HFF-Myc (cell line): ENCODE results near the gene RWDD1.

Experiments used
- DNase-seq: peaks from one replicate; pipeline ENCODE4 v3.0.0-alpha.2; 2011; ENCODE audit warnings: low read depth; ENCODE audit errors: extremely low read depth
- H3K4me3 ChIP-seq: replicated peaks from 2 replicates; pipeline ENCODE4 v1.5.1; 2011; ENCODE audit warnings: low read depth, mild to moderate bottlenecking, control low read depth, low read length
- TF ChIP-seq, protein P1 (sequence below): IDR thresholded peaks from 2 replicates; pipeline ENCODE4 v1.5.1; 2012; ENCODE audit warnings: mild to moderate bottlenecking, low read depth, low read length, control low read depth; ENCODE audit errors: missing control alignments

The RWDD1 gene

DNA sequence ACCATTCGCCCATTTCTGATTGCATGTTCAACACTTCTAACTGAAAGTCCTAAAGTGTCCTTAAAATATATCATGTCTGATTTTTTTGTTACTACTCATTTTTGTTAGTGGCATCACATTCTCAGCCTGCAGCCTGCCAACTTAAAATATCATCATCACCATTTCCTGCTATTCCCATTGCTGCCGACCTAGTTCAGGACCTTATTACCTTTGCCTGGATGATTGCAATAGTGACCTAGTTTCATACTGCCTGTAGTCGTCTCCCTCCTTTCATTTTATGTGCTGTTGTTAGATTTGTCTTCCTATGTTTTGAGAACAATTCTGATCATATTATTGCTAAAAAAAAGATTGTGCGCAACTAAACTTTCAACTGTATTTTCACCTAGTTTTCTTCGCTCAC, 6.2 kb downstream of the RWDD1 start:
- no peak overlapping the region for H3K4me3 ChIP-seq
- DNase-seq: no peak
- TF ChIP-seq, protein P1, sequence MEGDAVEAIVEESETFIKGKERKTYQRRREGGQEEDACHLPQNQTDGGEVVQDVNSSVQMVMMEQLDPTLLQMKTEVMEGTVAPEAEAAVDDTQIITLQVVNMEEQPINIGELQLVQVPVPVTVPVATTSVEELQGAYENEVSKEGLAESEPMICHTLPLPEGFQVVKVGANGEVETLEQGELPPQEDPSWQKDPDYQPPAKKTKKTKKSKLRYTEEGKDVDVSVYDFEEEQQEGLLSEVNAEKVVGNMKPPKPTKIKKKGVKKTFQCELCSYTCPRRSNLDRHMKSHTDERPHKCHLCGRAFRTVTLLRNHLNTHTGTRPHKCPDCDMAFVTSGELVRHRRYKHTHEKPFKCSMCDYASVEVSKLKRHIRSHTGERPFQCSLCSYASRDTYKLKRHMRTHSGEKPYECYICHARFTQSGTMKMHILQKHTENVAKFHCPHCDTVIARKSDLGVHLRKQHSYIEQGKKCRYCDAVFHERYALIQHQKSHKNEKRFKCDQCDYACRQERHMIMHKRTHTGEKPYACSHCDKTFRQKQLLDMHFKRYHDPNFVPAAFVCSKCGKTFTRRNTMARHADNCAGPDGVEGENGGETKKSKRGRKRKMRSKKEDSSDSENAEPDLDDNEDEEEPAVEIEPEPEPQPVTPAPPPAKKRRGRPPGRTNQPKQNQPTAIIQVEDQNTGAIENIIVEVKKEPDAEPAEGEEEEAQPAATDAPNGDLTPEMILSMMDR: no peak

DNA sequence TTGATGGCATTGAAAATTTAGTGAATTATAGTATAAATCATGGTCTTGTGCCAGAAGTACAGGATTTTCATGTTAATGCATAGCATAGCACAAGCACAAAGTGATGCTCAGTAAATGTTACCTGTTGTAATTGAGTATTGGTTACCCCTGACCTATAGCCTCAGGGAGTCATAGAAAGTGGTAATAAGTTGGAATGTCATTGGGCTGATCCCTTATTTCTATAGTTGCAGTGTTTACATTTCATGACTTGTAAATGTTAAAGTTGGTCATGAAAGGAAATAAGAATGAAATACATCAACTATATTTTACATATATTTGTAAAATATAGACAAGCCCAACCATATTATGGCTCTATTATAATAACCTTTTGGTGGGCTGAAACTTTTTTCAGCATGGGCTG, 7.0 kb downstream of the RWDD1 start:
- H3K4me3 ChIP-seq: no peak overlapping the region
- DNase-seq: no peak
- TF ChIP-seq, protein P1: no peak

DNA sequence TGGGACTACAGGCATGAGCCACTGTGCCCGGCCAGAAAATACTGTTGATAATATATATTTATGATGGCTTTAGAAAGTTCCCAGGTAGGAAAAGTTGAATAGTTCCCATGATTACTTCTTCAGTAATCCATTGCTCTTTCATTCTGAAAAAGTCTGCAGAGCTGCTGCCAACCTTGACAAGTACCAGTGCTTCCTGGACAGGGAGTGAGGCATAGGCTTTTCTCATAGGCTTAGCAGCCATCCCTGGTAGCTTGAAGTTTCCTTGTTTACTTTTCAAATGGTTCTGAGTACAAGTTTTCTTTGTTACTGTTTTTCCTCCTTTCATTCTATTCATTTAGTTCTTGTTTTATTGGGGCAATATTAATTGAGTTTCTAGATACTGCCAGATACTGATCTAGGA, 7.8 kb downstream of the RWDD1 start:
- DNase-seq: no peak
- H3K4me3 ChIP-seq: no peak overlapping the region
- TF ChIP-seq, protein P1: no peak

DNA sequence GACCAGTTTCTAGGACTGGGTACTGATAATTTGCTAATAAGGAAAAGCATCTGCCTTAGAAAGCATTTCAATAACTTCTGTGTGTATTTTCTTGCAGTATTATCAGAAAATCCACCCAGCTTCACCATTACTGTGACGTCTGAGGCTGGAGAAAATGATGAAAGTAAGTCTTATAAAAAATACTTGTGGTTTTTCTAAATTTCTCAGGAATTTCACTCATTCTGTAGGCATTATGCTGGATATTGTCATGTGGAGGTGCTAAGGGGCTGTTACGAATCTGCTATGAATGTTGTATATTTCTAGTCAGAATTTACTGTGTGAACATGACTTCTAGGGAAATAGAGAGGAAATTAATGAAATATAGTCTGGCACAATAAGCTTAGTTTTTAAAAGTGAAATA, 8.9 kb downstream of the RWDD1 start:
- no peak for DNase-seq
- TF ChIP-seq, protein P1: no peak
- H3K4me3 ChIP-seq: no peak overlapping the region

DNA sequence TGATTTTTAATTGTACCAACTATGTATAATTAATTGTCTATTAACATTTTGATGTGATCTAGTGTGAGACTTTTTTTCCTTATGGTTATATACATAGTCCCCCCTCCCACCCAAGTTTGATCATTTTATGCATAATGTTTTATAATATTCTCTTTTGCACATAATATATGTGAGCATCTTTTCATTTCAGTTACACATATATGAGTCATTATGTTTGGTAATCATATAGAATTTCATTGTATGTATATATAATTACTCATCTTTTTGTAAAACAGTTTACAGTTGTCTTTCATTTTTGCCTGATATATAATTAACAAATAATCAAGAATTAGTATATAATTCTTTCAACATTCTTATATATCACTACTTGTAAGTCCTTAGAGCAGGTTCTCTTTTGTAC, 15.0 kb downstream of the RWDD1 start:
- no peak for DNase-seq

DNA sequence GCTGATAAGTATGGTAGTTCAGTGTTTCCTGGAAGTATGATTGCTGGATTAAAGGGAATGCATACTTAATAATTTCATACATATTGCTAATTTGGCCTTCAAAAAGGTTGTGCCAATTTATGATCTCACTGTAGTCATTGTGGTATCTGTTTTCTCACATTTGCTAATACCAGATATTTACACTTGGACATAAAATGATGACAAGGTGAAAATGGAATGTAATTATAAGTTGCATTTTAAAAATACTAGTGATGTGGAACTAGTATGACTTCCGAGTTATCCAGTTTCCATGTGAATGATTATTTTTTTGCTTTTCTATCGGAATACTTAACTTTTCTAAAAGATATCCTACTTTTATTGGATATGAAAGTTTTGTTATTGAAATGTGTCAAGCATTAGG, 15.4 kb downstream of the RWDD1 start:
- no peak for DNase-seq
- no peak overlapping the region for H3K4me3 ChIP-seq
- TF ChIP-seq, protein P1: no peak

More for the DNA sequence above, 15.0 kb downstream of the RWDD1 start:
- TF ChIP-seq, protein P1: no peak
- H3K4me3 ChIP-seq: no peak overlapping the region

DNA sequence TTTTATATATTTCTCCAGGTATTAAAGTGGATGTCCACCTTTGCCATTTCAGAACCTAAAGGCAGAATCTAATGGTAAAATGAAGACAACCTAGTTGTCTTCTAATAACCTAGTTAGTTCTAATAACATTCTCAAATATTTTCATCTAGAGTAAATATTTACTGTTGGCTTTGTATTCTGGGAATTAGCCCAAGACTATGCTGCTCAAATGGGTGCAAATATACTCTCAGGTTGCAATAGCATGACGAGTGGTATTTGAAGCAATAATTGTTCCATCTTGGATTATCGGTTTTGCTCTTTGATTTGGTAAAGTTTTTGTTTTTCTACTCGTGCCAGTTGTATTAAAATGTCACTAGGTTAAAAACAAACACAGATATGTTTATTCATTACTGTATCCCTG, 23.9 kb downstream of the RWDD1 start:
- no peak overlapping the region for H3K4me3 ChIP-seq
- no peak for DNase-seq
- TF ChIP-seq, protein P1: no peak
